Left kidney (tissue), 8 donors: ENCODE results near the gene PTPRCAP. TPM values are rescaled to one million over a fixed set of nuclear protein-coding genes. Genes with fewer than 3 reads are reported as not detected.
A peak's percentile ranks its signal among the peaks of the same experiment; 100 is the strongest.
"Not testable (repeated sequence)": the region's sequence is repeated elsewhere in the genome, so short reads cannot be mapped to it uniquely, and the experiment has no call there.

ENCODE experiments used
- DNase-seq: peaks from one replicate; pipeline ENCODE4 v3.0.0-alpha.2; 2013
- long read RNA-seq, 8 donors: transcript quantifications; one replicate each; lab custom pipeline, GENCODE V29; 2026
- polyA plus RNA-seq: library from polyadenylated mRNA; unstranded; fragments of 120-200 nt; gene quantifications from one replicate; pipeline ENCODE4 v1.2.1, GENCODE V29; 2013; ENCODE audit not compliant: insufficient read length

PTPRCAP gene, protein sequence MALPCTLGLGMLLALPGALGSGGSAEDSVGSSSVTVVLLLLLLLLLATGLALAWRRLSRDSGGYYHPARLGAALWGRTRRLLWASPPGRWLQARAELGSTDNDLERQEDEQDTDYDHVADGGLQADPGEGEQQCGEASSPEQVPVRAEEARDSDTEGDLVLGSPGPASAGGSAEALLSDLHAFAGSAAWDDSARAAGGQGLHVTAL
- polyA plus RNA-seq, result 2.6 TPM
- long read RNA-seq, donor 1, partial matches to known transcripts, result 0 of 2 reads
- long read RNA-seq, donor 1, other reads (novel, unspliced or antisense), result 0 of 2 reads
- long read RNA-seq, donor 2, partial matches to known transcripts, result 0 of 1 reads
- long read RNA-seq, donor 2, other reads (novel, unspliced or antisense), result 0 of 1 reads
- long read RNA-seq, donor 3, result 0 reads
- long read RNA-seq, donor 4, result 0 reads
- long read RNA-seq, donor 5, partial matches to known transcripts, result 0 of 2 reads
- long read RNA-seq, donor 5, other reads (novel, unspliced or antisense), result 0 of 2 reads
- long read RNA-seq, donor 6, result 0 reads
- long read RNA-seq, donor 7, result 0 reads
- long read RNA-seq, donor 8, result 0 reads

DNA sequence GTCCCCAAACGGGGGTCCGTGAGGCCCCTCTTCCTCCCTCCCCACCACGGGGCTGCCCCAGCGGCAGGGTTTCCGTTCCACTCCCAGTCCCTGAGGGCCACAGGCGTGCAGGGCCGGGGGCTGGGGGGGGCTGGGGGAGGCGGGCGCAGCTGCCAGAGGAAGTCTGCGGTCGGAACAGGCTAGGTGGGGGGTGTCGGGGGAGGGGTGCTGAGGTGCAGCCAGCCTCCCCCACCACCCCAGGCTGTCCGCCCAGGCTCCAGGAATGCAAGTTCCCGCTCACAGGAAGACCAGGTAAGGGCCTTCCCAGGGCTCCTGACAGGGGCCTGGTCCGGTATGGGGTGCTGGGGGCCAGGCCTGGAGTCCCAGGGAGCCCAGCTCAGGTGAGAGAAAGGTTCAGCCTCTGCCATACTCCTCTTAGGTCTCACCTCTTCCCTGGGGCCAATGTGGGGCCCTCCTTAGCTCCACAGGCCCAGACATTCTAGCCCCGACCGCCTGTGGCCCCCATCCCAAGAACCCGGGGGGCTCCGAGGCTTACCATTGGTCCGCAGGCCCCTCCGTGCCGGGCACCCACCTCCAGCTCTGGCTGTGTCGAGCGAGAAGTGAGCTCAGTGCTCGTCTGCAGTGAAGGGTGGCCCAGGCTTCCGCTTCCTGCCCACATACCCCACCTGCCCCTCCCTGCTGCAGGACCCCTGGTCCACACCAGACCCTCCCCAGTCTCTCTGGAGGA lies at the start of gene PTPRCAP:
Gene PTPRCAP (minus strand): TSS at position 601 of the 727 bp plus-strand sequence. CDS start 63 bp downstream, at position 538.
- DNase-seq, result no peak

DNA sequence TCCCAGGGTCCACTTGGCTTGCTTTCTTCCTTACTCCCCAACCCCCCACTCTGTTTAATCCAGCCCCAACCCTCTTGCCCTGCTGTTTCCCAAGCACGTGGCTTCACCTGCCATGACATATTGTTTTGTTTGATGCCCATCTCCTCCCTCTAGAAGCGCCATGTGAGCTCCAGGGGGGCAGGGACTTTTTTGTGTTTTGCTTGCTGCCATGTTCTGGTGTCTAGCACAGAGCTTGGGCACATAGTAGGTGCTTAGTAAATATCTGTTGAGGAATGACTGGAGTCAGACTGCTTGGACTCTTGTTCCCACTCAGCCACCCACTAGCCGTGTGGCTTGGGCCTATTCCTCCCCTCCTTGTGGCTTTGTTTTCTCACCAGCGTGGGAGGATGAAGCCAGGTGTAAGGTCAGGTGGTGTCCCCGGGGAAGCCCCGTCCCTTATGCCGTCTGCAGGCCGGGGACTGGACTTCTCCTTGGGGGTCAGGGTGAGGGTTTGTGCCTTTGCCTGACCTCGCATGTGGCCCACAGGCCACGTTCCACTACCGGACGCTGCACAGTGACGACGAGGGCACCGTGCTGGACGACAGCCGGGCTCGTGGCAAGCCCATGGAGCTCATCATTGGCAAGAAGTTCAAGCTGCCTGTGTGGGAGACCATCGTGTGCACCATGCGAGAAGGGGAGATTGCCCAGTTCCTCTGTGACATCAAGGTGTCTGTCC lies 49.2 kb upstream of the PTPRCAP start:
- DNase-seq, result no peak

DNA sequence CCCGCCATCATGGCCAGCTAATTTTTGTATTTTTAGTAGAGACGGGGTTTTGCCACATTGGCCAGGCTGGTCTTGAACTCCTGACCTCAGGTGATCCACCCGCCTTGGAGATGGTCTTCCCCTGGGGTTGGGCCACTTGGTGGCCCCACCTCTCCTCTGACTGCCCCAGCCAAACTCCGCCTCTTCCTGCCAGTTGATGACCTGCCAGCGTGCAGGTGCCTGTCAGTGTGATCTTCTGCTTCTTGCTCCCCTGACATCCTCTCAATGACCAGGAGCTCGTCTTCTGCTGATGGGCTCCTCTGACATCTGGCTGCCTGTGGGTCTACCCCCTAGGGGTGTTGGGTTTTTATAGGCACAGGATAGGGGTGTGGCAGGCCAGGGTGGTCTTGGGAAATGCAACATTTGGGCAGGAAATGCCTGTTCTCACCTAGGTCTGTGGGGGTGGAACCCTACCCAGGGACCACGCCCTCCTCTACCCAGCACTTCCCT lies 48.4 kb upstream of the PTPRCAP start:
- not testable (repeated sequence) for DNase-seq

DNA sequence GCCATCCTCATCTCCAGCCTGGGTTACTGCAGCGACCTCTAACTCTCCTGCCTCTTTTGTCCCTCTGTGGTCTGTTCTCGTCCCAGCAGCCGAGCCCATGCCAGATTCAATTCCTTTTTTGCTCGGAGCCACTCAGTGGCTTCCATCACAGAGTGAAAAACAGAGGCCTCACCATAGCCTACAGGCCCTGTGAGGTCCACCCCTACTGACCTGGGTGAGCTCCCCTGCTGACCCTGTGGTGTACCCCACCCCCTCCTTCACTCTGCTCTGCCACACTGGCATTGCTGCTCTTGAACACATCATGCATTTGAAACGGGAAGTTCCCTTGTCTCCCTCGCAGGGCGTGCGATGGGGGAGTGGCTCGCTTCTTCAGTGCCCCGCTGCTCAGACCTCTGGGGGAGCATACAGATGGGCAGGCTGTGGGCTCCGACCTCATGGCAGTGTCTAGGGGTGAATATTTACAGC lies 47.4 kb upstream of the PTPRCAP start:
- DNase-seq, result no peak

DNA sequence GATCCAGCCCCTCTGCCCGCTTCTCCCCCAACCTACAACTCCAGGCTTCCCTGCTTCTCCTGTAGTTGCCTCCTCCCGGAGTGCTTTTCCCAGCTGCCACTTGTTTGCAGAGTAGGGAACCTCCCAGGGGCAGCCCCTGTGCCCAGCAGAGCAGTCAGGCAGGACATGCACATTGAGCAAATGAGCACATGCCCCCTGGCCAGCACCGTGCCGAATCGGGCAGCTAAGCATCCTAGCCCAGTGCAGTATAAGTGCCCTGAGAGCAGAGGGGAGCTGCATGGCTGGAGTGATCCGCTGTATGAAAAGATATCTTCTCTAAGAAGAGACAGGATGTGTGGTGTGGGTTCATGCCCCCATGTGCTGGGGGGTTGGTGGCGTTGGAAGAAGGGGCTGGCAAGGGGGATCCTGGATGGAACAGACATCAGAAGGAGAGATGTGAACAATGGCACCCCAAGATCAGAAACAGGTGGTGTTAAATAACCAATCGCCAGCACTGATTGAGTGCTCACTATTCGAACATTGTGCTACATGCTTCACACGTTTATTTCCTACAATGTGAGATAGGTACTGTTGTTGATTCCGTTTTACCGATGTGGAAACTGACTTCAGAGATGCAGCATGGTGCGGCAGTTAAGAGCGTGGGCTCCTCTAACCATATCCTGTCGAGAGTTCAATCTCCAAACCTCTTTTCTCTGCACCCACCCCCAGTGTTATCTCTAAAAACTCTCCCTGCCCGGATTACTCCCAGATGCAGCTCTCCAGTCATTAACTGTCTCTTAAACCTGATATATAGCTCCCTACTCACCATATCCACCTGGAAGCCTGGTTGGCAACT lies 46.6 kb upstream of the PTPRCAP start:
- DNase-seq, result no peak

DNA sequence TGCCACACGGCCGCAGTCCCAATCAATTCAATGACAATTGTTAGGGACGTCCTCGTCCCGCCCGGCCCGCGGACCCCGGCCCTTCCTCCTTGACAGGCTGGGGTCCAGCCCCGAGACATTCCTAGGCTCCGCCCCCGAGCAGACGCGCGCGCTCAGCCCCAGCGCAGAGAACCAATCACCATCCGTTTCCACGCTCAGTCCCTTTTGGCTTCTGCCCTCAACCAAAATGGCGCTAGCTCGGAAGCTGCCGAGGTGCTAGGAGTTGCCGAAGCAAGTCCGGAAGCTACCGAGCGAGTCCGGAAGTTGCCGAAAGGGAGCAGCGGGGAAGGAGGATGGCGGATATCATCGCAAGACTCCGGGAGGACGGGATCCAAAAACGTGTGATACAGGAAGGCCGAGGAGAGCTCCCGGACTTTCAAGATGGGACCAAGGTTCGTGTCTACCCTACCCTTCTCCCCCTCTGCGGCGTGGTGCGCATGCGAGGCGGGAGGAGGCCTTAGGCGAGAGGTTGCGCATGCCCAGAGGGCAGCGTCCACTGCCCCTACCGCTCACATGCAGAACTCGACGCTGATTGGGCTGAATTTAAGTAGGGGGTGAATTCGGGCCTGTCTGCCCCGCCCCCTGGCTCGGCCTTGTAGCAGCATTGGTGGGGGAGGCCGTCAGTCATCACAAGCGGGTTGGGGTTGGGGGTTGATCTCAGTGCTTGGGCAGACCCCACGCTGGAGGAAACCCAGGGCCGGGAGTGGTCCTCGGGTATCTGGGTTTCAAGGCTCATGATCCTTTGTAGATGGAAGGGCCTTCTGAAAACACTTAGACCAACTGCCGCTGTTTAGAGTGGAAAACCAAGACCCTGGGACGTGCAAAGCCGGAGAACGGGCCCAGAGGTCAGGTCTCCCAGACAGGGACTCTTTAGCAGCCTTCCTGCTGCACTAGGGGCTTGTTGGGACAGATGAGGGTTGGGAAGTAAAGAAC lies 45.6 kb upstream of the PTPRCAP start, which contains the start of gene AIP:
Gene AIP (plus strand): TSS at position 200 of the 972 bp plus-strand sequence. CDS start 133 bp downstream, at position 333.
- DNase-seq, result peak; percentile 98

DNA sequence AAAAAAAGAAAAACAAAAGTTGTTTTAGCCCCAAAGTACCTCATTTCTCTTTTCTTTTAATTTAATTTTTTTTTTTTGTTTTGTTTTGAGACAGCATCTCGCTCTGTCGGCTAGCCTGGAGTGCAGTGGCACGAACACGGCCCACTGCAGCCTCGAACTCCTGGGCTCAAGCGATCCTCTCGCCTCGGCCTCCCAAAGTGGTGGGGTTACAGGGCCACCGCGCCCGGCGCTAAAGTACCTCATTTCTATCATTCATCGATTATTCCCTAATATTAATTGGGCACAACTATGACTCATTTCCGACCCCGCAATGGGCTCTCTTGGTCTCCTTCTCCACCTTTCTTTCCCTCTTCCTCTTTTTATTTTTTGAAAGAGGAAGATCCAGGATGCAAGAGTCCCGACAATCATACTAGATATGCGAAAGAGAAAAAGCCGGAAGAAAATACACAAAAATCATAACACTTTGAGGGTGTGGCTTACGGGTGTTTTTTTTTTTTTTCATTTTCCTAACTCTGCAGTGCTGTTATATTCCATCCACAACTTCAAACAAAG lies 44.9 kb upstream of the PTPRCAP start:
- DNase-seq, result no peak

DNA sequence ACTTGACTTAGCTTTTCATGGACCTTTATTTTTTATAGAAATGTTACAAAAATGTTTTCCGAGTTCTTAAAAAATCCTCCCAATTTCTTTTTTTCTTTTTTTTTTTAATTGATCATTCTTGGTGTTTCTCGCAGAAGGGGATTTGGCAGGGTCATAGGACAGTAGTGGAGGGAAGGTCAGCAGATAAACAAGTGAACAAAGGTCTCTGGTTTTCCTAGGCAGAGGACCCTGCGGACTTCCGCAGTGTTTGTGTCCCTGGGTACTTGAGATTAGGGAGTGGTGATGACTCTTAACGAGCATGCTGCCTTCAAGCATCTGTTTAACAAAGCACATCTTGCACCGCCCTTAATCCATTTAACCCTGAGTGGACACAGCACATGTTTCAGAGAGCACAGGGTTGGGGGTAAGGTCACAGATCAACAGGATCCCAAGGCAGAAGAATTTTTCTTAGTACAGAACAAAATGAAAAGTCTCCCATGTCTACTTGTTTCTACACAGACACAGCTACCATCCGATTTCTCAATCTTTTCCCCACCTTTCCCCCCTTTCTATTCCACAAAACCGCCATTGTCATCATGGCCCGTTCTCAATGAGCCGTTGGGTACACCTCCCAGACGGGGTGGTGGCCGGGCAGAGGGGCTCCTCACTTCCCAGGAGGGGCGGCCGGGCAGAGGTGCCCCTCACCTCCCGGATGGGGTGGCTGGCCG lies 40.0 kb upstream of the PTPRCAP start:
- not testable (repeated sequence) for DNase-seq

DNA sequence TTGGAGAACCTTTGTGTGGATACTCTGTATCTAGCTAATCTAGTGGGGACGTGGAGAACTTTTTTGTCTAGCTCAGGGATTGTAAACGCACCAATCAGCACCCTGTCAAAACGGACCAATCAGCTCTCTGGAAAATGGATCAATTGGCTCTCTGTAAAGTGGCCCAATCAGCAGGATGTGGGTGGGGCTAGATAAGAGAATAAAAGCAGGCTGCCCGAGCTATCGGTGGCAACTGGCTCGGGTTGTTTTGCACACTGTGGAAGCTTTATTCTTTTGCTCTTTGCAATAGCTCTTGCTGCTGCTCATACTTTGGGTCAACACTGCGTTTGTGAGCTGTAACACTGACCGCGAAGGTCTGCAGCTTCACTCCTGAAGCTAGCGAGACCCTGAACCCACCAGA lies 39.2 kb upstream of the PTPRCAP start:
- DNase-seq, result not testable (repeated sequence)

DNA sequence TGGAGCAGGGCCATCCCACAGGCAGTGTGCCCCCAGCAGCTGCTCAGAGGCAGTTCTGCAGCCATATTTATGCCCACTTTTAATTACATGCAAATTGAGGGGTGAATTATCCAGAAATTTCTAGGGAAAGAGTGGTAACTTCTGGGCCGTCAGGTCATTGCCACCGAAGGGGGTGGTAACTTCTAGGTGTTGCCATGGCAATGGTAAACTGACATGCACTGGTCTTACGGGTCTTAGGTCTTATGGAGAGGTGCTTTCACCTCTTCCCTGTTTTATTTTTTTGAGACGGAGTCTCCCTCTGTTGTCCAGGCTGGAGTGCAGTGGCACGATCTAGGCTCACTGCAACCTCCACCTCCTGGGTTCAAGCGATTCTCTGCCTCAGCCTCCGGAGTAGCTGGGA lies 35.4 kb upstream of the PTPRCAP start:
- DNase-seq, result no peak

DNA sequence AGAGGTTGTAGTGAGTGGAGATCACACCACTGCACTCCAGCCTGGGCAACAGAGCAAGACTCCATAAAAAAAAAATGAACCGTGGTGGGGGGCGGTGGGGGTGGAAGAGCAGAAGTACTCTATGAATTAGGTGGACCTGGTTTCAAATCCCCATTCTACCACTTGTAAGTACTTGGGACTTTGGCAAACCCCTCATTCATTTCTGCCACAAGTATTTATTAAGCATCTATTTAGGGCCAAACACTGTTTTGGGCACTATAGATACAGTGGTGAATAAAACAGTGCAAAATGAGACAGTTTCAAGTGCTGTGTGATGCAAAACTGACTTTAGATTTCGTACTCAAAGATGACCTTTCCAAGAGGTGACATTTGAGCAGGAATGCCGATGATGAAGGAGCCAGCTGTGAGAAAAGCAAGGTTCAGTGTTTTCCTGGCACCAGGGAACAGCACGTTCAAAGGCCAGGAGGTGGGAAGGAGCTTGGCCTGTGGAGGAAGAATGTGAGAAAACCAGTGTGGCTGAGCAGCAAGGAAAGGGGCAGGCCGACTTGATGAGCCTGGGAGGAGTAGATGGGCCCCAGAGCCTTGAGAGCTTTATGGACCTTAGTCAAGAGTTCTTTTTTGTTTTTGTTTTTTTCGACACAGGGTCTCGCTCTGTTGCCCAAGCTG lies 33.0 kb upstream of the PTPRCAP start:
- no peak for DNase-seq

DNA sequence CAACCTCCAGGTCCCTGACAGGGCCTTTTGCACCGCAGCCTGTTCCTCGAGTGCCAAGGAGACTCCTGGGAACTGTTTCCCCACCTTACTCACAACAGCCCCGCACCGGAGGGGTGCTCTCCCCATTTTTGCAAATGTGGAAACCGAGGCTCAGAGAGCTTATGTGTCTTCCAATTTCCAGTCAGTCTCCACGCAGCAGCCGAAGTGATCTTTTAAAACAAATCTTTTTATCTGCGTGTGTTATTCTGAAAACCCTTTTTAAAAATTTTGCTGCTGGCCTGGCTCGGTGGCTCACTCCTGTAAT lies 32.0 kb upstream of the PTPRCAP start:
- DNase-seq, result no peak

DNA sequence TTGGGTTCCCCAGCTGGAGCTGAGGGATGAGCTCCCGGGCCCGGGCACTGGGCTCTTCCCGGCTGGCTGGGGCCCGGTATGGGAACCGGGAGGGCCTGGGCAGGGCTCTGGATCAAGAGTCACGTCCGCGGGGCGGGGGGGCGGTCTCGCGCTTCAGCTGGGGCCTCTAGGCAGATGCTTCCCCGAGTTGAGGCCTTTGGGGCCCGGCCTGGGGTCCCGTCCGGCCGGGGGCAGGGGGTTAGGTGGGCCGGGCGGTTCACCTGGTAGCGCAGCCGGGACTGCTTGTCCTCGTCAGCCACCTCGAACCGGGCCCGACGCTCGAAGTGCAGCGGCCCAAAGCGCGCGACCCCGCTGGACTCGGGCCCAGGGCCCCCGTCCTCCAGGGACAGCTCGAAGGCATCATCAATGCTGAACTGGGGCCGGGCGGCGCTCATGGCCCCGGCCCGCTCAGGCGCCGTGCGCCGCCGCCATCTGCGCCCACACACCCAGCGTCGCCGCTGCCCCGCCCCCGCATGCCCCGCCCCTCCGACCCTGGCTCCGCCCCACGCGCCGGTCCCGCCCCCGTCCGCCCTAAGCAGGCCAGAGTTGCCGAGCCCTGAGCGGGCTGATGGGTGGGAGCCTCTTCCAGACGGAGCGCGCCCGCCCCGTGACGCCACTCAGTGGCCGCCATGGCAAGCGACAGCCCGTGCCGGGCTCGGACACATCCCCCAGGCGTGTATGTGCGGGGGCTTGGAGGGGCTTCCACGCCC lies 31.5 kb upstream of the PTPRCAP start, which contains the start of gene TMEM134:
Gene TMEM134 (minus strand): TSS at position 493 of the 749 bp plus-strand sequence. CDS start 59 bp downstream, at position 434.
- DNase-seq, result peak; percentile 89

DNA sequence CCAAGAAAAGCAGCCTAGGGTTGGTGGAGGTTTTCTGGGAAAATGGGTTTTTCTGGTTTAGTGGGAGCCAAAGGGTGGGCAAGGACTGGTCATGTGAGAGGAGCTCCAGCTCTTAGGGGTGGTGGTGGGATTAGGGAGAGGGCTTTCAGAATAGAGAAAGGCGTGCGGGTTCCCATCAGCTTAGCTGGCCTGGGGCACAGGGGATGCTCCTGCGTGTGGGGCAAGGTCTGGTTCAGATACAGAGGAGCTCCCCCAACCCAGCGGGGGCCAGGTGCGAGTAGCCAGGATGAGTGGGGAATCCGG lies 30.9 kb upstream of the PTPRCAP start:
- DNase-seq, result no peak

DNA sequence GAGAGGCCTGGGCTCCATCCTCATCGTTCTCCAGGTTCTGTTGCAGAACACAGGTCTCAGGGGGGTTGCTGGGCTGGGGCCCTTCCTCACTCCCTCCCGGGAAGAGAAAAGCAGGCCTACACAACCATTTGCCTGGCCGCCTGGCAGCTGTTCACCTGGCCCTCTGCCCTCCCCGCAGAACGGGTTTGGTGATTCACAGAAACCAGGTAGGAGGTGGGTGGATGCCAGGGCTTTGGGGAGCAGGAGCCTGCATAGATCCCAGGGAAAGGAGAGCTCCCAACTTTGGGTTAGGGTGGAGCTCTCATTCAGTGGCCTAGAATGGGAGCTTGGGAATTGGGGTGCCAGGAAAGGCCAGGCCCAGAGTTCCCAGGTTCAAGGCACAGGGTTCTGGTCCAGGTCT lies 30.6 kb upstream of the PTPRCAP start:
- DNase-seq, result no peak

DNA sequence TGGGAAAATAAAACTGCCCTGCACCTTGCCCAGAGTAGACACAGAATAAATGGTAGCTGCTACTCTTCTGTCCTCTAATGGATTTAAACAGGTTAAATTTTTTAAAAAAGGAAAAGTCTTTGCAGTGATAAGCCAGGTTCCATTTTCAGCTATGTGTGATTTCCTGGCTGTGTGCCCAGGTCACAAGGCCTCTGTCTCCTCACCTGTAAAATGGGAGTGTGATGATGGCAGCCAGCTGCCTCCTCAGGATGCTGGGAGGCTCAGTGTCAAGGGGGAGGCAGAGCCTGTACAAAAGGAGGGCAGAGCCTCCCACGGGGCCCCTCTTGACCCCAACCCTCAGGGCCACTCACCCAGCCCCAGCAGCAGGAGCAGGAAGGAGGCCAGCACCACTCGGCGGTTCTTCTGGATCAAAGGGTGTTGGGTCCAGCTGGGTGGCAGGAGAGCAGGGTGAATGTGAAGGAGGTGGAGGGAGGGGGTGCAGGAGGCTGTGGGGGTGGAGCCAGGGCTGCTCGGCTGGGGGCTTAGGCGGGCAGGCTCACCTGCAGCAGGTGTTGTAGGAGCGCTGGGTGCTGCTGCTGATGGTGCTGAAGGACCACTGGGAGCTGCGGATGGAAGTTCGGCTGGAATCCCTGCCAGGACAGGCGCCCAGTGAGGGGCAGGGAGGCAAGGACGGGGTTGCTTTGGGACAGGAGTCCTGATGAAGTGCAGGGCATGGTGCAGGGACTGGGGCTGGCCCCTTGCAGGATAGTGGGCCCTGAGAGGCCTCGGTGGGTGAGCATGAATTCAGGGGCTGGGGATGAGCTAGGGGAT lies 29.7 kb upstream of the PTPRCAP start:
- DNase-seq, result no peak

DNA sequence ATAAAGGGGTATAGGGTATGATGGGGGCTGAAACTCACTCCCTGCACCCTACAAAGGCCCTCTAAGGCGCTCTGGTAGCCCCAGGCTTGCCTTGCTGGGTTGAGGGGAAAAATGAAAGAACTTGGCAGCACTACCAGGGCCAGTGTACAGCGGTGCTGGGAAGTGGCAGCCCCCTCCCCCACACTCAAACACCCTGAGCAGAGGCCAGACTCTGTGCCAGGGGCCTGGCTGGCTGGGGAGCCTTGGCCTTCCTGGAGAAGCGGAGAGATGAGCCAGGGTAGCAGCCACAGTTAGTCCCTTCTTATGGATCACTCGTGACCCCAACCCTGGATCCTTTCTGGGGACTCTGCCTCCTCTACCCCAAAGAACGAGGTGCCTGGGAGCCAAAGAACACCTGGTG lies 28.9 kb upstream of the PTPRCAP start:
- DNase-seq, result no peak
